OCI-LY3 (cell line): Measurements from ENCODE around the gene CD4.

Experiments used
- H2AFZ ChIP-seq: fragments of 200-600, 300-600 bp; shearing (Covaris generic); 2 replicates; pipeline ENCODE4 v1.6.0; 2014; ENCODE audit warnings: antibody characterized with exemption, low read depth, low read length
- H3K27ac ChIP-seq: fragments of 200-600, 300-600 bp; sonication (generic); 2 replicates; pipeline ENCODE4 v1.5.1; 2014; ENCODE audit warnings: mild to moderate bottlenecking, low read length, moderate library complexity, mixed read lengths
- H3K27me3 ChIP-seq: fragments of 200-600, 300-600 bp; sonication (generic); 2 replicates; pipeline ENCODE4 v1.6.1; 2014; ENCODE audit warnings: low read depth, low read length, mixed read lengths
- H3K36me3 ChIP-seq: fragments of 200-600, 300-600 bp; sonication (generic); replicated peaks from 2 replicates; pipeline ENCODE3; 2014; ENCODE audit warnings: low read depth, low read length, mixed read lengths
- H3K4me1 ChIP-seq: fragments of 300-600, 200-600 bp; sonication (generic); 2 replicates; pipeline ENCODE4 v1.6.1; 2014; ENCODE audit warnings: low read length, mixed read lengths
- H3K4me2 ChIP-seq: fragments of 200-600, 300-600 bp; sonication (generic); 2 replicates; pipeline ENCODE4 v1.6.1; 2014; ENCODE audit warnings: low read length, mixed read lengths
- H3K4me3 ChIP-seq: fragments of 300-600, 200-600 bp; sonication (generic); 2 replicates; pipeline ENCODE4 v1.5.1; 2014; ENCODE audit warnings: antibody characterized with exemption, mild to moderate bottlenecking, low read length, moderate library complexity
- H3K79me2 ChIP-seq: fragments of 300-600, 200-600 bp; shearing (Covaris generic); 2 replicates; pipeline ENCODE4 v1.6.1; 2014; ENCODE audit warnings: mild to moderate bottlenecking, low read length, mixed read lengths
- H3K9ac ChIP-seq: fragments of 300-600, 200-600 bp; shearing (Covaris generic); 2 replicates; pipeline ENCODE4 v1.6.0; 2014; ENCODE audit warnings: mild to moderate bottlenecking, low read length, moderate library complexity
- H3K9me3 ChIP-seq: fragments of 200-600, 300-600 bp; shearing (Covaris generic); 2 replicates; pipeline ENCODE4 v1.6.1; 2014; ENCODE audit warnings: low read length, mixed read lengths; ENCODE audit not compliant: insufficient read depth
- H4K20me1 ChIP-seq: fragments of 200-600, 300-600 bp; sonication (generic); 2 replicates; pipeline ENCODE4 v1.6.1; 2016; ENCODE audit warnings: low read length, mixed read lengths; ENCODE audit not compliant: insufficient read depth
- EZH2phosphoT487 ChIP-seq: fragments of 200-600 bp; shearing (Covaris generic); IDR thresholded peaks from 2 replicates; pipeline ENCODE4 v1.6.1; 2018; ENCODE audit warnings: antibody characterized with exemption, mixed run types, low read depth
- TF ChIP-seq, protein P1 (sequence below): fragments of 200-600, 300-600 bp; sonication (generic); IDR thresholded peaks from 2 replicates; pipeline ENCODE4 v1.5.1; 2014; ENCODE audit warnings: antibody characterized with exemption, low read length, low read depth

The CD4 gene

GRCh38 chr12:6779708-6780432 lies 9.5 kb upstream of the CD4 start:
- Histone ChIP-seq H2AFZ (no peak overlapping the region), H3K79me2 (no peaks in the 10 kb centered on the region), H3K36me3 (no peaks in the 10 kb centered on the region), H3K27me3 (peaks cover 24% of the 10 kb centered on the region), H3K4me1 (peaks cover 37% of the 10 kb centered on the region), H3K9me3 (no peaks in the 10 kb centered on the region), H3K9ac (no peak overlapping the region), H3K4me2 (no peak overlapping the region), H4K20me1 (no peaks in the 10 kb centered on the region), H3K4me3 (no peak overlapping the region), H3K27ac (no peak overlapping the region)
- no peak for TF ChIP-seq EZH2phosphoT487
- TF ChIP-seq, protein P1, sequence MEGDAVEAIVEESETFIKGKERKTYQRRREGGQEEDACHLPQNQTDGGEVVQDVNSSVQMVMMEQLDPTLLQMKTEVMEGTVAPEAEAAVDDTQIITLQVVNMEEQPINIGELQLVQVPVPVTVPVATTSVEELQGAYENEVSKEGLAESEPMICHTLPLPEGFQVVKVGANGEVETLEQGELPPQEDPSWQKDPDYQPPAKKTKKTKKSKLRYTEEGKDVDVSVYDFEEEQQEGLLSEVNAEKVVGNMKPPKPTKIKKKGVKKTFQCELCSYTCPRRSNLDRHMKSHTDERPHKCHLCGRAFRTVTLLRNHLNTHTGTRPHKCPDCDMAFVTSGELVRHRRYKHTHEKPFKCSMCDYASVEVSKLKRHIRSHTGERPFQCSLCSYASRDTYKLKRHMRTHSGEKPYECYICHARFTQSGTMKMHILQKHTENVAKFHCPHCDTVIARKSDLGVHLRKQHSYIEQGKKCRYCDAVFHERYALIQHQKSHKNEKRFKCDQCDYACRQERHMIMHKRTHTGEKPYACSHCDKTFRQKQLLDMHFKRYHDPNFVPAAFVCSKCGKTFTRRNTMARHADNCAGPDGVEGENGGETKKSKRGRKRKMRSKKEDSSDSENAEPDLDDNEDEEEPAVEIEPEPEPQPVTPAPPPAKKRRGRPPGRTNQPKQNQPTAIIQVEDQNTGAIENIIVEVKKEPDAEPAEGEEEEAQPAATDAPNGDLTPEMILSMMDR = no peak

GRCh38 chr12:6780573-6780972 lies 8.8 kb upstream of the CD4 start:
- no peaks in the 10 kb centered on the region for H4K20me1 ChIP-seq
- no peaks in the 10 kb centered on the region for H3K79me2 ChIP-seq
- no peak overlapping the region for H3K4me2 ChIP-seq
- H3K4me3 ChIP-seq = no peak overlapping the region
- no peaks in the 10 kb centered on the region for H3K36me3 ChIP-seq
- no peak overlapping the region for H3K9ac ChIP-seq
- H3K4me1 ChIP-seq = peaks cover 33% of the 10 kb centered on the region
- H3K27ac ChIP-seq = no peak overlapping the region
- TF ChIP-seq, protein P1 = no peak
- TF ChIP-seq EZH2phosphoT487 = no peak
- H3K9me3 ChIP-seq = no peaks in the 10 kb centered on the region
- peaks cover 22% of the 10 kb centered on the region for H3K27me3 ChIP-seq
- H2AFZ ChIP-seq = no peak overlapping the region; the same call in 1 of the 2 replicates

DNA sequence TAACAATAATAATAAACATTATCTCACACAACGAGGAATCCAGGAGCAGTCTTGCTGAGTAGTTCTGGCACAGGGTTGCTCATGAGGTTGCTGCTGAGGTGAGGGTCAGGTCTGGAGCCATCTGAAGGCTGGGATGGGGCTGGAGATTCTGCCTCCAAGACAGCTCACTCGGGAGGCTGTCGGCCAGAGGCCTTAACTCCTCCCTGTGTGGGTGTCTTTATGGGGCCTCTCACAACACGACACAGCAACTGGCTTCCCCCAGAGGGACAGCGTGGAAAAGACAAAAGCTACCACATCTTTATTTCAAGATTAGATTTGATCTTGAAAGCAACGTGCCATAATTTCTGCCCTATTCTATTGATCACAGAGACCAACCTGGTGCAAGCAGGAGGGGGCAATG lies 7.2 kb upstream of the CD4 start:
- Histone ChIP-seq H3K36me3 (no peaks in the 10 kb centered on the region), H3K27ac (no peak overlapping the region), H3K4me1 (peaks cover 21% of the 10 kb centered on the region), H3K4me2 (no peak overlapping the region), H3K9ac (no peak overlapping the region), H3K4me3 (no peak overlapping the region), H3K9me3 (no peaks in the 10 kb centered on the region), H2AFZ (0 out of 2 replicates have a peak overlapping the region, but pooled peaks have one; percentile 19), H3K79me2 (no peaks in the 10 kb centered on the region), H3K27me3 (peaks cover 11% of the 10 kb centered on the region), H4K20me1 (no peaks in the 10 kb centered on the region)
- TF ChIP-seq, protein P1 = no peak
- TF ChIP-seq EZH2phosphoT487 = no peak

GRCh38 chr12:6782850-6783566 lies 6.3 kb upstream of the CD4 start:
- no peak overlapping the region for H3K27ac ChIP-seq

More at GRCh38 chr12:6782850-6783566, 6.3 kb upstream of the CD4 start:
- H3K4me2 ChIP-seq = no peak overlapping the region
- no peaks in the 10 kb centered on the region for H3K9me3 ChIP-seq
- H3K4me3 ChIP-seq = no peak overlapping the region
- no peak overlapping the region for H3K9ac ChIP-seq
- no peaks in the 10 kb centered on the region for H3K36me3 ChIP-seq
- H2AFZ ChIP-seq = no peak overlapping the region
- peaks cover 17% of the 10 kb centered on the region for H3K4me1 ChIP-seq
- H3K79me2 ChIP-seq = no peaks in the 10 kb centered on the region
- no peaks in the 10 kb centered on the region for H4K20me1 ChIP-seq
- peaks cover 2% of the 10 kb centered on the region for H3K27me3 ChIP-seq
- TF ChIP-seq, protein P1 = no peak
- no peak for TF ChIP-seq EZH2phosphoT487
